OCI-LY1 (cell line): ENCODE measurements around the gene ATP11A.

Experiments used
- CTCF ChIP-seq: fragments of 200-600 bp; sonication (generic), shearing (Covaris generic); IDR thresholded peaks from 2 replicates; pipeline ENCODE4 v1.5.1; 2017; ENCODE audit warnings: mild to moderate bottlenecking, antibody characterized with exemption, low read length, moderate library complexity, mixed read lengths
- EZH2 ChIP-seq: fragments of 200-600 bp; sonication (generic), shearing (Covaris generic); IDR thresholded peaks from 2 replicates; pipeline ENCODE4 v1.8.0; 2017; ENCODE audit warnings: borderline replicate concordance, mixed run types, mild to moderate bottlenecking, antibody characterized with exemption, low read length, moderate library complexity, mixed read lengths

GRCh38 chr13:112918746-112919145 lies 228.9 kb downstream of the ATP11A start:
- TF ChIP-seq CTCF (no peak), EZH2 (no peak)
